H1 (cell line): ENCODE data around the gene LCE2C. TPM values are rescaled to one million over a fixed set of nuclear protein-coding genes. Genes with fewer than 3 reads are reported as not detected.

ENCODE experiments used
- CTCF ChIA-PET: fragments of 300-600 bp; sonication (Branson Sonifier 250); formaldehyde crosslinking; loops from one replicate; lab custom pipeline; 2021; ENCODE audit not compliant: partially characterized antibody; lab: Charles Lee
- POLR2A ChIA-PET: fragments of 300-600 bp; sonication (Branson Sonifier 250); formaldehyde crosslinking; loops from one replicate; lab custom pipeline; 2021; ENCODE audit warnings: inconsistent platforms; ENCODE audit not compliant: partially characterized antibody; lab: Charles Lee
- DNase-seq, 2 experiments: peaks; one replicate each; pipeline versions ENCODE4 v3.0.0 to v3.0.0-alpha.2; 2010 to 2022; ENCODE audit warnings: low spot score in 2 of 2, low read depth in 1 of 2, mixed read lengths in 1 of 2
- FAIRE-seq: peaks from 2 replicates; lab custom pipeline; 2011; peaks lifted over from hg19 to GRCh38; lab: Jason Lieb, UNC
- H2AFZ ChIP-seq: 2 replicates; pipeline ENCODE4 v1.8.1; 2012; ENCODE audit warnings: low read length, inconsistent platforms
- H2AK5ac ChIP-seq: 2 replicates; pipeline ENCODE4 v1.6.1; 2013; ENCODE audit warnings: low read depth, low read length
- H2BK120ac ChIP-seq: replicated peaks from 2 replicates; pipeline ENCODE3; 2013; ENCODE audit warnings: low read depth, low read length, inconsistent platforms
- H2BK12ac ChIP-seq: 2 replicates; pipeline ENCODE4 v1.6.1; 2013; ENCODE audit warnings: low read depth, low read length
- H2BK15ac ChIP-seq: 2 replicates; pipeline ENCODE4 v1.6.1; 2013; ENCODE audit warnings: low read length
- H2BK20ac ChIP-seq: 2 replicates; pipeline ENCODE4 v1.6.1; 2013; ENCODE audit warnings: low read length
- H2BK5ac ChIP-seq: 2 replicates; pipeline ENCODE4 v1.6.1; 2013; ENCODE audit warnings: low read depth, low read length
- H3K14ac ChIP-seq: 2 replicates; pipeline ENCODE4 v1.6.1; 2013; ENCODE audit warnings: inconsistent platforms; ENCODE audit not compliant: insufficient read length
- H3K18ac ChIP-seq: 2 replicates; pipeline ENCODE4 v1.6.1; 2013; ENCODE audit warnings: low read length; ENCODE audit errors: extremely low read depth
- H3K23ac ChIP-seq: 2 replicates; pipeline ENCODE4 v1.6.1; 2013; ENCODE audit warnings: inconsistent platforms; ENCODE audit not compliant: insufficient read length
- H3K23me2 ChIP-seq: 2 replicates; pipeline ENCODE4 v1.6.1; 2013; ENCODE audit warnings: low read depth, low read length
- H3K27ac ChIP-seq: 2 replicates; pipeline ENCODE4 v1.6.1; 2011; ENCODE audit warnings: low read depth, low read length, inconsistent platforms
- H3K27me3 ChIP-seq, 4 experiments: replicated peaks in 1 of 4; 1 replicate in 1 of 4; 2 replicates in 3 of 4; pipeline versions ENCODE4 v1.6.1 to v1.8.1; 2011 to 2013; ENCODE audit warnings: low read length in 3 of 4, mild to moderate bottlenecking in 3 of 4, inconsistent platforms in 2 of 4, mixed read lengths in 2 of 4, moderate library complexity in 1 of 4; ENCODE audit not compliant: control insufficient read depth in 3 of 4, insufficient read depth in 3 of 4; ENCODE audit errors: extremely low read depth in 1 of 4
- H3K36me3 ChIP-seq, 4 experiments: 2 replicates each; pipeline versions ENCODE4 v1.6.1 to v1.8.1; 2011 to 2013; ENCODE audit warnings: mild to moderate bottlenecking in 4 of 4, low read length in 3 of 4, moderate library complexity in 2 of 4, control low read depth in 1 of 4, inconsistent platforms in 1 of 4; ENCODE audit not compliant: insufficient read depth in 4 of 4, control insufficient read depth in 2 of 4
- H3K4ac ChIP-seq: replicated peaks from 2 replicates; pipeline ENCODE3; 2013; ENCODE audit warnings: low read length, low read depth, mixed read lengths, inconsistent platforms; ENCODE audit not compliant: insufficient read length
- H3K4me1 ChIP-seq, 4 experiments: replicated peaks in 1 of 4; 1 replicate in 1 of 4; 2 replicates in 3 of 4; pipeline versions ENCODE4 v1.6.1 to v1.8.1; 2011 to 2013; ENCODE audit warnings: low read length in 3 of 4, inconsistent platforms in 2 of 4, mixed read lengths in 1 of 4; ENCODE audit not compliant: insufficient read depth in 4 of 4, control insufficient read depth in 3 of 4
- H3K4me2 ChIP-seq, 2 experiments: 2 replicates each; pipeline versions ENCODE4 v1.6.1 to v1.8.1; 2011 to 2013; ENCODE audit warnings: low read depth in 2 of 2, low read length in 2 of 2, control low read depth in 1 of 2, inconsistent platforms in 1 of 2, mild to moderate bottlenecking in 1 of 2; ENCODE audit not compliant: insufficient read depth in 1 of 2
- H3K4me3 ChIP-seq, 4 experiments: fragments of 200-600, 300-600 bp in 1 of 4; sonication (generic), shearing (Covaris generic), sonication (Bioruptor Twin) in 1 of 4; 2 replicates each; pipeline versions ENCODE4 v1.5.1 to v1.8.1; 2011 to 2016; ENCODE audit warnings: low read length in 4 of 4, low read depth in 3 of 4, control low read depth in 2 of 4, inconsistent platforms in 2 of 4, mild to moderate bottlenecking in 2 of 4, mixed read lengths in 1 of 4, moderate library complexity in 1 of 4; ENCODE audit not compliant: insufficient read depth in 2 of 4; ENCODE audit errors: extremely low read depth in 1 of 4
- H3K56ac ChIP-seq: replicated peaks from 2 replicates; pipeline ENCODE3; 2013; ENCODE audit warnings: low read depth, mild to moderate bottlenecking, mixed read lengths, low read length, inconsistent platforms; ENCODE audit not compliant: insufficient read length
- H3K79me1 ChIP-seq: 2 replicates; pipeline ENCODE4 v1.6.1; 2013; ENCODE audit warnings: low read depth, low read length, control low read depth
- H3K79me2 ChIP-seq, 2 experiments: 2 replicates each; pipeline versions ENCODE4 v1.6.1 to v1.8.1; 2012 to 2013; ENCODE audit warnings: low read length in 2 of 2, mild to moderate bottlenecking in 2 of 2, inconsistent platforms in 1 of 2; ENCODE audit not compliant: insufficient read depth in 2 of 2, control insufficient read depth in 1 of 2
- H3K9ac ChIP-seq, 4 experiments: replicated peaks in 1 of 4; 1 replicate in 1 of 4; 2 replicates in 3 of 4; pipeline versions ENCODE4 v1.6.1 to v1.8.1; 2011 to 2013; ENCODE audit warnings: low read depth in 3 of 4, low read length in 3 of 4, control low read depth in 2 of 4, mild to moderate bottlenecking in 2 of 4, moderate library complexity in 2 of 4, inconsistent platforms in 1 of 4; ENCODE audit errors: extremely low read depth in 1 of 4
- H3K9me3 ChIP-seq, 2 experiments: 2 replicates each; pipeline versions ENCODE4 v1.6.1 to v1.8.1; 2012 to 2013; ENCODE audit warnings: mild to moderate bottlenecking in 2 of 2, moderate library complexity in 2 of 2, control low read depth in 1 of 2, inconsistent platforms in 1 of 2, low read depth in 1 of 2, low read length in 1 of 2, mixed read lengths in 1 of 2; ENCODE audit not compliant: insufficient read depth in 2 of 2
- H4K20me1 ChIP-seq, 2 experiments: replicated peaks in 1 of 2; 2 replicates each; pipeline versions ENCODE3 to v1.8.1; 2011 to 2013; ENCODE audit warnings: inconsistent platforms in 2 of 2, low read length in 2 of 2, mild to moderate bottlenecking in 1 of 2; ENCODE audit not compliant: insufficient read depth in 2 of 2, control insufficient read depth in 1 of 2
- H4K5ac ChIP-seq: 2 replicates; pipeline ENCODE4 v1.6.1; 2013; ENCODE audit warnings: low read length, low read depth, mixed read lengths, inconsistent platforms; ENCODE audit not compliant: insufficient read length
- H4K8ac ChIP-seq: 2 replicates; pipeline ENCODE4 v1.8.0; 2013; ENCODE audit warnings: mild to moderate bottlenecking, moderate library complexity, low read length, inconsistent platforms; ENCODE audit not compliant: insufficient read depth; ENCODE audit errors: extremely low read depth
- H4K91ac ChIP-seq: replicated peaks from 2 replicates; pipeline ENCODE3; 2013; ENCODE audit warnings: low read length, mixed read lengths, inconsistent platforms; ENCODE audit not compliant: insufficient read length
- CBX5 ChIP-seq: fragments of 300-800, 300-1000 bp; sonication (generic); IDR thresholded peaks from 2 replicates; pipeline ENCODE4 v1.7.1; 2016; ENCODE audit warnings: antibody characterized with exemption, low read length, low read depth
- E2F6 ChIP-seq: IDR thresholded peaks from 2 replicates; pipeline ENCODE4 v1.6.1; 2012; ENCODE audit warnings: inconsistent platforms
- HDAC6 ChIP-seq: IDR thresholded peaks from one replicate; pipeline ENCODE4 v1.7.1; 2012; ENCODE audit warnings: low read depth, mild to moderate bottlenecking, inconsistent platforms, low read length, moderate library complexity
- JUN ChIP-seq: IDR thresholded peaks from 2 replicates; pipeline ENCODE4 v1.6.1; 2011; ENCODE audit warnings: low read depth, mild to moderate bottlenecking, improper control_type of control experiment, low read length
- KDM4A ChIP-seq: IDR thresholded peaks from one replicate; pipeline ENCODE4 v1.7.1; 2012; ENCODE audit warnings: low read depth, mild to moderate bottlenecking, moderate library complexity, low read length, inconsistent platforms; ENCODE audit not compliant: severe bottlenecking
- RFX5 ChIP-seq: IDR thresholded peaks from 2 replicates; pipeline ENCODE4 v1.6.1; 2011; ENCODE audit warnings: low read depth, low read length, improper control_type of control experiment, borderline replicate concordance
- RNF2 ChIP-seq: fragments of 200-900, 300-1000 bp; sonication (generic); IDR thresholded peaks from 2 replicates; pipeline ENCODE4 v1.7.1; 2016; ENCODE audit warnings: borderline replicate concordance, low read depth, mild to moderate bottlenecking, antibody characterized with exemption, low read length; ENCODE audit not compliant: poor library complexity, severe bottlenecking; ENCODE audit errors: missing control alignments
- YY1 ChIP-seq: IDR thresholded peaks from 2 replicates; pipeline ENCODE4 v1.6.1; 2011; ENCODE audit warnings: low read depth, mild to moderate bottlenecking, low read length
- WGBS, 2 experiments: shearing (Covaris generic) in 1 of 2; methylation state at CpG; one replicate each; pipeline versions ENCODE4 v1.1.6 to v1.1.7; 2013 to 2015; ENCODE audit warnings: low lambda C conversion rate in 2 of 2, mixed read lengths in 2 of 2, inconsistent platforms in 1 of 2, low coverage in 1 of 2, missing lambda C conversion rate in 1 of 2; ENCODE audit not compliant: insufficient replicate concordance in 2 of 2, insufficient coverage in 1 of 2, insufficient read length in 1 of 2; ENCODE audit errors: extremely low coverage in 1 of 2, missing lambda C conversion rate in 1 of 2; 5-methylcytosine and 5-hydroxymethylcytosine counted together
- polyA plus RNA-seq, 7 experiments: library from polyadenylated mRNA; depleted of rRNA in 3 of 7; stranded (reverse) in 5 of 7; unstranded in 2 of 7; fragments of >200 nt in 5 of 7; fragments of 200-250 nt in 2 of 7; gene quantifications; 1 replicate in 5 of 7; 2 replicates in 1 of 7; 4 replicates in 1 of 7; pipeline versions ENCODE4 v1.2.1 to v1.2.3, GENCODE V29; 2011 to 2013; ENCODE audit warnings: missing spikeins in 2 of 7, mixed read lengths in 2 of 7
- total RNA-seq: library from RNA; stranded (reverse); fragmentation: NEBNext Ultra II Directional; extraction: Animal tissue kit (Norgen Biotek cat#: 25700); gene quantifications from 2 replicates; pipeline ENCODE4 v1.2.1, GENCODE V29; 2021

The LCE2C gene
- total and polyA plus RNA-seq, 2 of the 8 experiments (the other 6 are each of a cell fraction or from before 2014, with no cell fraction given): not detected

- Histone ChIP-seq H3K56ac (no peak within 1 kb of the TSS), H2AFZ (no peak within 1 kb of the TSS), H2BK5ac (no peak within 1 kb of the TSS), H3K4me1 (no peaks in the 10 kb centered on the region), H3K27ac (no peak within 1 kb of the TSS), H3K36me3 (no peaks in the 10 kb centered on the region), H3K27me3 (no peaks in the 10 kb centered on the region), H4K91ac (no peak within 1 kb of the TSS), H3K4ac (no peak within 1 kb of the TSS), H3K4me2 (no peak within 1 kb of the TSS), H4K5ac (no peak within 1 kb of the TSS), H3K23me2 (no peaks in the 10 kb centered on the region), H3K9ac (no peak within 1 kb of the TSS), H2BK12ac (no peak within 1 kb of the TSS), H3K79me2 (no peaks in the 10 kb centered on the region), H4K8ac (no peak within 1 kb of the TSS), H3K9me3 (peaks cover 62 to 76% of the 10 kb centered on the region in 2 experiments), H2AK5ac (no peak within 1 kb of the TSS), H3K23ac (no peak within 1 kb of the TSS), H4K20me1 (no peaks in the 10 kb centered on the region), H3K14ac (no peak within 1 kb of the TSS), H3K4me3 (no peak within 1 kb of the TSS), H3K79me1 (no peaks in the 10 kb centered on the region), H2BK20ac (no peak within 1 kb of the TSS), H2BK120ac (no peak within 1 kb of the TSS), H3K18ac (no peak within 1 kb of the TSS), H2BK15ac (no peak within 1 kb of the TSS)
- FAIRE-seq (no peak), DNase-seq (no peak)
- WGBS, 2 experiments: 73% methylated on average over 3 of the region's 3 CpGs; no CpG with 5 or more reads in 1 of the 2 experiments
- ChIA-PET POLR2A (no interaction called here), CTCF (interaction anchor here (0.6 to 1.7 kb wide), 2 partner anchors 9 to 120 kb away, joined by 3 to 4 read pairs; no protein-coding TSS in a partner anchor)
- TF ChIP-seq JUN (no peak), CBX5 (no peak), HDAC6 (no peak), KDM4A (no peak), YY1 (no peak), E2F6 (no peak), RFX5 (no peak), RNF2 (no peak)
Observed at GRCh38 chr1:152663098-152663497, 12.0 kb upstream of the LCE2C start, which contains the start of gene LCE2D. TSS of gene LCE2D (plus strand) at chr1:152663380. CDS start at chr1:152664106, 726 bp downstream.
